IMR-90 (cell line): ENCODE results near the gene ACTRT2. TPM values are rescaled to one million over a fixed set of nuclear protein-coding genes. Genes with fewer than 3 reads are reported as not detected.

ENCODE experiments used
- ATAC-seq: fragments of 200-7000 bp; cut with Tn5 transposase; 2 replicates; pipeline ENCODE4 v1.9.1; 2020; ENCODE audit warnings: low read depth, mild to moderate bottlenecking, moderate library complexity
- BruUV-seq: library from RNA; stranded (reverse); fragments of 400-500 nt; replicated peaks from 2 replicates; lab custom pipeline; 2021; lab: Mats Ljungman, UMichigan
- CTCF ChIA-PET: fragments of 300-600 bp; formaldehyde crosslinking; extraction: SDS; loops from one replicate; lab custom pipeline; 2021; ENCODE audit warnings: antibody characterized with exemption; lab: Yijun Ruan, JAX
- POLR2A ChIA-PET: fragments of 300-600 bp; sonication (Branson Sonifier 250); formaldehyde crosslinking; loops from one replicate; lab custom pipeline; 2022; ENCODE audit warnings: antibody characterized with exemption; ENCODE audit not compliant: unreplicated experiment; lab: Charles Lee
- DNase-seq: peaks from one replicate; pipeline ENCODE4 v3.0.0; 2013
- H2AFZ ChIP-seq: replicated peaks from 2 replicates; pipeline ENCODE3; 2013; ENCODE audit warnings: low read length, mild to moderate bottlenecking; ENCODE audit not compliant: poor library complexity
- H2AK5ac ChIP-seq: 2 replicates; pipeline ENCODE4 v1.6.1; 2013; ENCODE audit warnings: low read depth, low read length, inconsistent platforms
- H2AK9ac ChIP-seq: replicated peaks from 2 replicates; pipeline ENCODE3; 2013; ENCODE audit warnings: mild to moderate bottlenecking, low read depth, low read length, moderate library complexity; ENCODE audit not compliant: poor library complexity
- H2BK120ac ChIP-seq: 2 replicates; pipeline ENCODE4 v1.6.1; 2013; ENCODE audit warnings: low read depth, low read length, inconsistent platforms
- H2BK15ac ChIP-seq: 3 replicates; pipeline ENCODE4 v1.6.1; 2013; ENCODE audit warnings: low read depth, low read length, inconsistent platforms
- H2BK20ac ChIP-seq: 2 replicates; pipeline ENCODE4 v1.6.1; 2013; ENCODE audit warnings: low read depth, mild to moderate bottlenecking, inconsistent platforms, low read length, moderate library complexity
- H2BK5ac ChIP-seq: 2 replicates; pipeline ENCODE4 v1.6.1; 2013; ENCODE audit warnings: mild to moderate bottlenecking, low read depth, low read length, inconsistent platforms; ENCODE audit not compliant: poor library complexity, severe bottlenecking
- H3K14ac ChIP-seq: replicated peaks from 2 replicates; pipeline ENCODE4 v1.6.1; 2013; ENCODE audit warnings: low read depth, low read length, inconsistent platforms
- H3K18ac ChIP-seq: 2 replicates; pipeline ENCODE4 v1.6.1; 2013; ENCODE audit warnings: low read depth, low read length, control low read depth
- H3K23ac ChIP-seq: 2 replicates; pipeline ENCODE4 v1.6.1; 2013; ENCODE audit warnings: low read depth, low read length, inconsistent platforms
- H3K27ac ChIP-seq: 2 replicates; pipeline ENCODE4 v1.5.1; 2013; ENCODE audit warnings: mild to moderate bottlenecking, control low read depth, low read length; ENCODE audit not compliant: insufficient read depth
- H3K27me3 ChIP-seq: 2 replicates; pipeline ENCODE4 v1.6.1; 2013; ENCODE audit warnings: low read length; ENCODE audit not compliant: control insufficient read depth, insufficient read depth
- H3K36me3 ChIP-seq: 2 replicates; pipeline ENCODE4 v1.6.1; 2013; ENCODE audit warnings: low read length, mixed read lengths; ENCODE audit not compliant: control insufficient read depth, insufficient read depth
- H3K4ac ChIP-seq: 2 replicates; pipeline ENCODE4 v1.6.1; 2013; ENCODE audit warnings: low read depth, low read length, inconsistent platforms
- H3K4me1 ChIP-seq: 2 replicates; pipeline ENCODE4 v1.6.1; 2013; ENCODE audit warnings: low read length, mixed read lengths; ENCODE audit not compliant: control insufficient read depth, insufficient read depth
- H3K4me2 ChIP-seq: 2 replicates; pipeline ENCODE4 v1.6.1; 2013; ENCODE audit warnings: low read depth, mild to moderate bottlenecking, control low read depth, low read length, moderate library complexity
- H3K4me3 ChIP-seq: 2 replicates; pipeline ENCODE4 v1.5.1; 2013; ENCODE audit warnings: low read depth, mild to moderate bottlenecking, control low read depth, low read length, moderate library complexity; ENCODE audit not compliant: insufficient read depth
- H3K56ac ChIP-seq: 2 replicates; pipeline ENCODE4 v1.6.1; 2013; ENCODE audit warnings: low read length, inconsistent platforms; ENCODE audit not compliant: insufficient read depth; ENCODE audit errors: extremely low read depth
- H3K79me1 ChIP-seq, 2 experiments: 2 replicates each; pipeline ENCODE4 v1.6.1; 2013; ENCODE audit warnings: low read length in 2 of 2, inconsistent platforms in 1 of 2, low read depth in 1 of 2
- H3K9ac ChIP-seq: 2 replicates; pipeline ENCODE4 v1.6.1; 2013; ENCODE audit warnings: low read depth, low read length, control low read depth
- H3K9me1 ChIP-seq: 2 replicates; pipeline ENCODE4 v1.6.1; 2013; ENCODE audit warnings: low read length, inconsistent platforms; ENCODE audit not compliant: insufficient read depth
- H3K9me3 ChIP-seq: 2 replicates; pipeline ENCODE4 v1.6.1; 2013; ENCODE audit warnings: low read length; ENCODE audit not compliant: control insufficient read depth, insufficient read depth
- H4K20me1 ChIP-seq: 2 replicates; pipeline ENCODE4 v1.6.1; 2013; ENCODE audit warnings: low read length, inconsistent platforms; ENCODE audit not compliant: insufficient read depth
- H4K5ac ChIP-seq: 2 replicates; pipeline ENCODE4 v1.6.1; 2013; ENCODE audit warnings: mild to moderate bottlenecking, low read depth, low read length, control low read depth
- H4K8ac ChIP-seq, 2 experiments: 2 replicates each; pipeline ENCODE4 v1.6.1; 2013; ENCODE audit warnings: low read depth in 2 of 2, low read length in 2 of 2, control low read depth in 1 of 2, inconsistent platforms in 1 of 2
- H4K91ac ChIP-seq: 2 replicates; pipeline ENCODE4 v1.6.1; 2013; ENCODE audit warnings: low read depth, low read length, inconsistent platforms; ENCODE audit not compliant: insufficient read depth
- BHLHE40 ChIP-seq: fragments of 150-350 bp; IDR thresholded peaks from 2 replicates; pipeline ENCODE4 v1.6.1; 2016; ENCODE audit warnings: mild to moderate bottlenecking, low read depth, low read length
- CEBPB ChIP-seq: IDR thresholded peaks from 2 replicates; pipeline ENCODE4 v1.6.1; 2012; ENCODE audit warnings: low read depth, low read length, improper control_type of control experiment
- CHD1 ChIP-seq: IDR thresholded peaks from 2 replicates; pipeline ENCODE4 v1.6.1; 2012; ENCODE audit warnings: low read depth, low read length, improper control_type of control experiment
- ELK1 ChIP-seq: fragments of 150-350 bp; IDR thresholded peaks from 2 replicates; pipeline ENCODE4 v1.6.1; 2016; ENCODE audit warnings: low read depth, mild to moderate bottlenecking, low read length, moderate library complexity, borderline replicate concordance
- MAFK ChIP-seq: IDR thresholded peaks from 2 replicates; pipeline ENCODE4 v1.6.1; 2012; ENCODE audit warnings: low read depth, low read length, improper control_type of control experiment
- NFE2L2 ChIP-seq: fragments of 150-350 bp; IDR thresholded peaks from 2 replicates; pipeline ENCODE4 v1.6.1; 2016; ENCODE audit warnings: low read depth, mild to moderate bottlenecking, low read length
- RFX5 ChIP-seq: IDR thresholded peaks from 2 replicates; pipeline ENCODE4 v1.8.0; 2012; ENCODE audit warnings: low read depth, mild to moderate bottlenecking, low read length, moderate library complexity
- USF2 ChIP-seq: fragments of 150-350 bp; IDR thresholded peaks from 2 replicates; pipeline ENCODE4 v1.6.1; 2017; ENCODE audit warnings: mild to moderate bottlenecking, antibody characterized with exemption, low read length, low read depth
- WGBS, 2 experiments: methylation state at CpG; one replicate each; pipeline versions ENCODE4 v1.1.5 to v1.1.7; 2013; ENCODE audit warnings: missing lambda C conversion rate in 2 of 2; ENCODE audit not compliant: insufficient read length in 1 of 2; ENCODE audit errors: extremely low coverage in 2 of 2; 5-methylcytosine and 5-hydroxymethylcytosine counted together
- dilution Hi-C: fragments of 300-500 bp; cut with HindIII; formaldehyde crosslinking; loops from one replicate; pipeline ENCODE4 v1.14.3; 2018; ENCODE audit warnings: low sequenced_read_pairs; ENCODE audit not compliant: unreplicated experiment
- in situ Hi-C: fragments of 300-500 bp; cut with MboI; formaldehyde crosslinking; loops from 3 replicates; pipeline ENCODE4 v1.14.3; 2019; ENCODE audit warnings: low sequenced_read_pairs, inconsistent platforms, mixed read lengths
- intact Hi-C: fragments of 100-400 bp; cut with micrococcal nuclease; formaldehyde crosslinking; loops from 2 replicates; pipeline ENCODE4 v1.10.0; 2022
- polyA plus RNA-seq, 3 experiments: library from polyadenylated mRNA; depleted of rRNA; stranded (reverse); fragments of >200 nt; gene quantifications; 2 replicates each; pipeline ENCODE4 v1.2.3, GENCODE V29; 2012; ENCODE audit warnings: low replicate concordance in 1 of 3
- total RNA-seq: library from RNA; depleted of rRNA; stranded (reverse); fragments of >200 nt; gene quantifications from 2 replicates; pipeline ENCODE4 v1.2.3, GENCODE V29; 2012

ACTRT2 gene
- total and polyA plus RNA-seq, 2 of the 4 experiments (the other 2 are of a cell fraction) = not detected

DNA sequence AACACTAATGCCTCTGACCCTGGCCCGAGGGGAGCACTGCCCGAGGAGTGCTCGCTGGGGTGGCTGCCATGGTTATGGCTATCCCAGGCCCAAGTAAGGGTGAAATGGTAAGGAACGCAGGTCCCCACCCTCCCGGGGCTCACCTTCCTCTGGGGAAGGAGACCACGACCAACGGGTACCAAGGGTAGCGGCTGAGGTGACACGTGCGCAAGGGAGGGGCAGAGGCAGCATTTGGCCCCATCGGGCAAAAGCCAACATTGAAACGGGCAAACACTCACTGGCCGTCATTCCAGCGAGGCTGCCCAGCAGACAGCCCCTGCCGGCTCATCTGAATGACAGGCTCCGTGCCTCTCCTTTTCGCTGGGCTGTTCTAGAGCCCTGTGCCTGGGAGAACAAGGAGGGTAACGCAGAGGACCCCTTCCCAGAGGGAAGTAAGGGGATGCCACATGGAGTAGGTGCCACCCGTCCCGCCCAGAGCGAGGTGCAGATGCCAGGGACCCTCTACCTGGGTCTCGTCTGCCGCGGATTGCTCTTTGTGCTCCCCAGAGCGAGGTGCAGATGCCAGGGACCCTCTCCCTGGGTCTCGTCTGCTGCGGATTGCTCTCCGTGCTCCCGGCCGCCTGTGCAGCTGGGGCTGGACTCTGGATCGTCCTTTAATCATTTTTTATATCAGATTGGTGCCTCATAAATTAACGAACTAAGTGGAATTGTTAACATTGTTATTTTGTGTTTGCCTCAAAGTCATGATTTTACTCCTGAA, 16.2 kb downstream of the ACTRT2 start:
- intact Hi-C loops (no loop called here), in situ Hi-C loops (no loop called here), dilution Hi-C loops (no loop called here)
- Histone ChIP-seq H3K36me3 (no peaks in the 10 kb centered on the region), H3K23ac (no peak overlapping the region), H3K9ac (no peak overlapping the region), H3K18ac (no peak overlapping the region), H2AK9ac (no peak overlapping the region), H3K4me1 (no peaks in the 10 kb centered on the region), H3K79me1 (no peaks in the 10 kb centered on the region), H4K91ac (no peak overlapping the region), H2AFZ (no peak overlapping the region), H4K20me1 (no peaks in the 10 kb centered on the region), H4K8ac (no peak overlapping the region), H3K27me3 (no peaks in the 10 kb centered on the region), H2AK5ac (no peak overlapping the region), H3K56ac (no peak overlapping the region), H2BK15ac (no peak overlapping the region), H2BK20ac (no peak overlapping the region), H3K9me3 (peaks cover 32% of the 10 kb centered on the region), H3K4me2 (no peak overlapping the region), H2BK120ac (no peak overlapping the region), H3K14ac (no peak overlapping the region), H2BK5ac (no peak overlapping the region), H4K5ac (no peak overlapping the region), H3K27ac (no peak overlapping the region), H3K4ac (no peak overlapping the region), H3K4me3 (no peak overlapping the region), H3K9me1 (no peaks in the 10 kb centered on the region)
- CTCF ChIA-PET = no interaction called here
- ATAC-seq (no peak), DNase-seq (no peak)
- no TSS peak for BruUV-seq
- WGBS, 2 experiments = 72% methylated on average over 12 of the region's 32 CpGs; no CpG with 5 or more reads in 1 of the 2 experiments
- TF ChIP-seq BHLHE40 (no peak), ELK1 (no peak), NFE2L2 (no peak), CEBPB (no peak), RFX5 (no peak), MAFK (no peak), CHD1 (no peak), USF2 (no peak)
- POLR2A ChIA-PET = no interaction called here
